ENCODE data around the gene TMPRSS2.

GRCh38 chr21:41427556-41427955 is 80.4 kb downstream of the TMPRSS2 start:
- TF ChIP-seq CTCF (IDR thresholded peaks at IDR 0.05) (no peak), POLR2A (IDR thresholded peaks at IDR 0.05) (no peak)

All from thyroid gland (tissue), 4 donors.